ENCODE results near the gene ANGPT4. TPM values are rescaled to one million over a fixed set of nuclear protein-coding genes. Genes with fewer than 3 reads are reported as not detected.
"Not testable (repeated sequence)": the region's sequence is repeated elsewhere in the genome, so short reads cannot be mapped to it uniquely, and the experiment has no call there.

Gene ANGPT4
- total RNA-seq, 1 donor from 2014 or later, result not detected

GRCh38 chr20:831251-831650, 84.9 kb downstream of the ANGPT4 start:
- intact Hi-C loops (cut with micrococcal nuclease), result loop anchor here (5.0 to 10.0 kb wide), 3 partner anchors 396 to 824 kb away; partner anchors contain the start of genes NSFL1C, RAD21L1 and SIRPG

- intact Hi-C loops (cut with micrococcal nuclease), result loop anchor here (5.0 to 10.0 kb wide), 3 partner anchors 397 to 825 kb away; partner anchors contain the start of genes NSFL1C, RAD21L1 and SIRPG
Observed at GRCh38 chr20:830011-830521, 86.1 kb downstream of the ANGPT4 start.

GRCh38 chr20:829551-829950, 86.6 kb downstream of the ANGPT4 start:
- intact Hi-C loops (cut with micrococcal nuclease), result no loop called here

GRCh38 chr20:828987-829386, 87.1 kb downstream of the ANGPT4 start:
- intact Hi-C loops (cut with micrococcal nuclease), result no loop called here

GRCh38 chr20:827981-828380, 88.2 kb downstream of the ANGPT4 start:
- intact Hi-C loops (cut with micrococcal nuclease), result not testable (repeated sequence)

- intact Hi-C loops (cut with micrococcal nuclease), result no loop called here
Observed at GRCh38 chr20:826695-827323, 89.3 kb downstream of the ANGPT4 start.

- intact Hi-C loops (cut with micrococcal nuclease), result no loop called here
Observed at GRCh38 chr20:825710-826421, 90.3 kb downstream of the ANGPT4 start.

GRCh38 chr20:824916-825315, 91.2 kb downstream of the ANGPT4 start:
- intact Hi-C loops (cut with micrococcal nuclease), result no loop called here

GRCh38 chr20:824490-824889, 91.6 kb downstream of the ANGPT4 start:
- intact Hi-C loops (cut with micrococcal nuclease), result no loop called here

- intact Hi-C loops (cut with micrococcal nuclease), result no loop called here
Observed at GRCh38 chr20:823574-823902, 92.6 kb downstream of the ANGPT4 start.

GRCh38 chr20:822651-823573, 93.2 kb downstream of the ANGPT4 start:
- intact Hi-C loops (cut with micrococcal nuclease), result no loop called here

GRCh38 chr20:821731-822065, 94.4 kb downstream of the ANGPT4 start:
- intact Hi-C loops (cut with micrococcal nuclease), result no loop called here

- intact Hi-C loops (cut with micrococcal nuclease), result no loop called here
Observed at GRCh38 chr20:821046-821730, 94.9 kb downstream of the ANGPT4 start.

GRCh38 chr20:820323-820953, 95.7 kb downstream of the ANGPT4 start:
- intact Hi-C loops (cut with micrococcal nuclease), result no loop called here

Other genes starting within 250 kb of the ANGPT4 start
- not detected in 2 replicates for gene SCRT2, start 240.5 kb downstream of the ANGPT4 start, total RNA-seq
- gene SLC52A3, start 147.8 kb downstream of the ANGPT4 start, total RNA-seq, result not detected in 2 replicates
- gene FAM110A, start 82.6 kb downstream of the ANGPT4 start, total RNA-seq, result 27.4 and 28.3 TPM in 2 replicates
- gene RSPO4, start 86.0 kb upstream of the ANGPT4 start, total RNA-seq, result not detected in 2 replicates
- 160 and 163 TPM in 2 replicates for gene PSMF1, start 202.3 kb upstream of the ANGPT4 start, total RNA-seq